B cell (primary cell): Measurements from ENCODE around the gene GPI. TPM values are rescaled to one million over a fixed set of nuclear protein-coding genes. Genes with fewer than 3 reads are reported as not detected.

ENCODE experiments used
- ATAC-seq: fragments of 200-7000 bp; cut with Tn5 transposase; one replicate; pipeline ENCODE4 v1.10.0; 2021; ENCODE audit warnings: low read depth, mild to moderate bottlenecking, moderate number of reproducible peaks, moderate library complexity
- CTCF ChIA-PET: fragments of 350-600 bp; sonication (Branson Sonifier 250); formaldehyde crosslinking; loops from one replicate; lab custom pipeline; 2021; ENCODE audit warnings: antibody characterized with exemption, inconsistent platforms; lab: Charles Lee
- POLR2A ChIA-PET: fragments of 350-600 bp; sonication (Branson Sonifier 250); formaldehyde crosslinking; loops from one replicate; lab custom pipeline; 2021; ENCODE audit warnings: antibody characterized with exemption; lab: Charles Lee
- DNase-seq: peaks from one replicate; pipeline ENCODE4 v3.0.0; 2013
- H2AFZ ChIP-seq: 2 replicates; pipeline ENCODE4 v1.6.1; 2012; ENCODE audit warnings: mild to moderate bottlenecking, low read depth, low read length; ENCODE audit not compliant: insufficient read depth, poor library complexity, severe bottlenecking
- H3K27ac ChIP-seq, 2 donors: 1 replicate in 1 of 2; 2 replicates in 1 of 2; pipeline ENCODE4 v1.5.1; 2012 to 2013; ENCODE audit warnings: low read length in 2 of 2, mild to moderate bottlenecking in 2 of 2, moderate library complexity in 1 of 2
- H3K27me3 ChIP-seq, 4 experiments: fragments of 200-600 bp in 1 of 4; sonication (generic) in 1 of 4; replicated peaks in 1 of 4; 1 replicate in 2 of 4; 2 replicates in 2 of 4; pipeline versions ENCODE4 v1.6.1 to v1.7.0; 2013 to 2016; ENCODE audit warnings: low read length in 3 of 4, mild to moderate bottlenecking in 2 of 4, mixed read lengths in 1 of 4, moderate library complexity in 1 of 4; ENCODE audit not compliant: insufficient read depth in 4 of 4, control insufficient read depth in 3 of 4; ENCODE audit errors: control extremely low read depth in 1 of 4
- H3K36me3 ChIP-seq, 2 experiments: replicated peaks in 1 of 2; 1 replicate in 1 of 2; 2 replicates in 1 of 2; pipeline versions ENCODE4 v1.6.1 to v1.7.1; 2013; ENCODE audit warnings: low read length in 1 of 2; ENCODE audit not compliant: insufficient read depth in 2 of 2, control insufficient read depth in 1 of 2; ENCODE audit errors: control extremely low read depth in 1 of 2, extremely low read depth in 1 of 2
- H3K4me1 ChIP-seq, 2 donors: fragments of 200-600 bp in 1 of 2; sonication (generic) in 1 of 2; 1 replicate in 1 of 2; 2 replicates in 1 of 2; pipeline versions ENCODE4 v1.5.1 to v1.6.1; 2013 to 2017; ENCODE audit warnings: low read length in 2 of 2; ENCODE audit not compliant: control insufficient read depth in 2 of 2, insufficient read depth in 2 of 2
- H3K4me2 ChIP-seq: replicated peaks from 2 replicates; pipeline ENCODE3; 2012; ENCODE audit warnings: mild to moderate bottlenecking, low read depth, low read length; ENCODE audit not compliant: poor library complexity, severe bottlenecking
- H3K4me3 ChIP-seq, 5 experiments: fragments of 200-600 bp in 1 of 5; sonication (generic) in 1 of 5; 1 replicate in 3 of 5; 2 replicates in 2 of 5; pipeline versions ENCODE4 v1.5.1 to v1.7.0; 2011 to 2016; ENCODE audit warnings: low read length in 4 of 5, mild to moderate bottlenecking in 4 of 5, low read depth in 2 of 5, control low read depth in 1 of 5, moderate library complexity in 1 of 5; ENCODE audit not compliant: insufficient read depth in 1 of 5; ENCODE audit errors: control extremely low read depth in 1 of 5, extremely low read depth in 1 of 5
- H3K79me2 ChIP-seq: fragments of 200-600 bp; sonication (generic); one replicate; pipeline ENCODE4 v1.6.0; 2016; ENCODE audit warnings: low read length; ENCODE audit not compliant: control insufficient read depth, insufficient read depth
- H3K9ac ChIP-seq: fragments of 200-600 bp; sonication (generic); 2 replicates; pipeline ENCODE4 v1.6.1; 2017; ENCODE audit warnings: mild to moderate bottlenecking, low read length, moderate library complexity
- H3K9me3 ChIP-seq, 3 donors: one replicate each; pipeline versions ENCODE4 v1.6.1 to v1.7.1; 2013; ENCODE audit warnings: low read length in 2 of 3; ENCODE audit not compliant: control insufficient read depth in 2 of 3, insufficient read depth in 1 of 3; ENCODE audit errors: control extremely low read depth in 1 of 3
- H4K20me1 ChIP-seq: 2 replicates; pipeline ENCODE4 v1.6.0; 2012; ENCODE audit warnings: mild to moderate bottlenecking, low read length; ENCODE audit not compliant: insufficient read depth, control insufficient read depth, poor library complexity, severe bottlenecking
- H3K27ac Mint-ChIP-seq: one replicate; pipeline ENCODE4 v1.8.0; 2021; ENCODE audit warnings: mixed read lengths
- H3K27me3 Mint-ChIP-seq: one replicate; pipeline ENCODE4 v1.8.0; 2021; ENCODE audit warnings: mixed read lengths
- H3K4me1 Mint-ChIP-seq: one replicate; pipeline ENCODE4 v1.8.0; 2021; ENCODE audit warnings: mixed read lengths
- H3K4me3 Mint-ChIP-seq: one replicate; pipeline ENCODE4 v1.8.0; 2021; ENCODE audit warnings: mixed read lengths
- H3K9me3 Mint-ChIP-seq: one replicate; pipeline ENCODE4 v1.8.0; 2022; ENCODE audit warnings: mixed read lengths; ENCODE audit not compliant: insufficient read depth
- CTCF ChIP-seq: fragments of 200-600 bp; IDR thresholded peaks from one replicate; pipeline ENCODE4 v1.8.0; 2022; ENCODE audit warnings: antibody characterized with exemption, mild to moderate bottlenecking
- EZH2 ChIP-seq: IDR thresholded peaks from 2 replicates; pipeline ENCODE4 v1.6.1; 2012; ENCODE audit warnings: borderline replicate concordance, low read depth, mild to moderate bottlenecking, moderate library complexity, low read length; ENCODE audit not compliant: insufficient read depth, poor library complexity, severe bottlenecking
- WGBS: methylation state at CpG from one replicate; pipeline ENCODE4 v1.1.5; 2013; ENCODE audit warnings: missing lambda C conversion rate; ENCODE audit not compliant: insufficient coverage; 5-methylcytosine and 5-hydroxymethylcytosine counted together
- intact Hi-C: fragments of 100-400 bp; cut with micrococcal nuclease; formaldehyde crosslinking; loops from one replicate; pipeline ENCODE4 v1.10.0; 2022
- polyA plus RNA-seq: library from polyadenylated mRNA; depleted of rRNA; stranded (reverse); fragments of >200 nt; gene quantifications from 2 replicates; pipeline ENCODE4 v1.2.3, GENCODE V29; 2012
- total RNA-seq, 2 donors: library from RNA; stranded (reverse); fragments of 120-200 nt in 1 of 2; gene quantifications; 1 replicate in 1 of 2; 2 replicates in 1 of 2; pipeline versions ENCODE4 v1.2.3 to v1.2.4, GENCODE V29; 2013 to 2022

GPI gene
- total and polyA plus RNA-seq, 2 donors (not counting 1 experiment from before 2014, with no cell fraction given), result 74.5 to 102 TPM

- Histone ChIP-seq H2AFZ (no peak overlapping the region), H3K36me3 (peaks cover 0 to 6% of the 10 kb centered on the region in 2 experiments), H3K4me3 (no peak overlapping the region), H4K20me1 (peaks cover 30% of the 10 kb centered on the region), H3K27me3 (no peaks in the 10 kb centered on the region), H3K27ac (no peak overlapping the region), H3K9ac (no peak overlapping the region), H3K79me2 (peaks cover 37% of the 10 kb centered on the region), H3K9me3 (no peaks in the 10 kb centered on the region), H3K4me1 (peaks cover 21 to 22% of the 10 kb centered on the region in 2 donors), H3K4me2 (no peak overlapping the region)
- Mint-ChIP-seq H3K27ac (no peak overlapping the region), H3K9me3 (no peaks in the 10 kb centered on the region), H3K27me3 (no peaks in the 10 kb centered on the region), H3K4me3 (peak overlapping the region; percentile 44), H3K4me1 (peaks cover 29% of the 10 kb centered on the region)
- DNase-seq (no peak), ATAC-seq (no peak)
- ChIA-PET POLR2A (no interaction called here), CTCF (no interaction called here)
- 97% methylated on average over 8 of the region's 8 CpGs for WGBS
- intact Hi-C loops, result no loop called here
- TF ChIP-seq EZH2, result no peak
- TF ChIP-seq CTCF, result no peak
Observed at GRCh38 chr19:34426096-34426661, 61.2 kb downstream of the GPI start.

DNA sequence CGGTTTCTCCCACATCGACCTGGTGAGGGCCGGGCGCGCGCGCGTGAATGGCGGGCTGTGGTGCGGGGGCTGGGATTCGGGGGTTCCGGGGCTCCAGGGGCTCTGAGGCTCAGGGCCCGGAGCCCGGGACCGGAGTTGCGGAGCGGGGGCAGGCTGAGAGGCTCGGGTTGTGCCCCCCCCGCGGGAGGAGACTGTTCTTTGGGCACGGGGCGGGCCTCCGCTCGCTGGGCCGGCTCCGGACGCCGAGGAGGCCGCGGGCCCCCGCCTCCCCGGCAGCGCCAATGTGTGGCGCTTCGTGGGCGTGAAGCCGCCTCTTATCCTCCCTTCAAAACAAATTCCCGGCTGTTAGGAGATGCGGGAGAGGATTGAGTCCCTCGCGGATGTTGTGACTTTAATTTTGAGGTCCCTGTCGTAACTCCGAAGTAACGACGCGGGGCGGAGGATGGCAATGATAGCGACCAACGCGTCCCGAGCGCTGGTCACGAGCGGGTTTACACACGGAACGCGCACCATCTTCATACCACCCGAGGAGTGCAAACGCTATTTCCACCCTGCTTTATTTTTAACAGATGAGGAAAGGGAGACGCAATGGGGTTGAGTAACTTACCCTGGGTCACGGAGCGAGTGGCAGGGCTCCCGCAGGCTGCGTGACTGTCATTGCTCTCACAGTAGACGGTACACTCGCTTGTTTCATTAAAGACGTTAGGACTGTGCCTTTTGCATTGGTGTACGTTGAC lies 63.7 kb downstream of the GPI start:
- Histone ChIP-seq H2AFZ (peak overlapping the region; percentile 97), H3K4me1 (peaks cover 22 to 24% of the 10 kb centered on the region in 2 donors), H3K27ac (peak overlapping the region; percentile 65 to 90), H3K4me2 (peak overlapping the region; percentile 93), H3K27me3 (no peaks in the 10 kb centered on the region), H3K4me3 (peak overlapping the region; percentile 70 to 93 (median 78)), H3K9ac (peak overlapping the region; percentile 86), H3K79me2 (peaks cover 63% of the 10 kb centered on the region), H3K36me3 (peaks cover 0 to 15% of the 10 kb centered on the region in 2 experiments), H3K9me3 (no peaks in the 10 kb centered on the region), H4K20me1 (peaks cover 55% of the 10 kb centered on the region)
- TF ChIP-seq CTCF, result no peak
- no peak for TF ChIP-seq EZH2
- Mint-ChIP-seq H3K4me1 (peaks cover 37% of the 10 kb centered on the region), H3K4me3 (peak overlapping the region; percentile 98), H3K27me3 (no peaks in the 10 kb centered on the region), H3K9me3 (no peaks in the 10 kb centered on the region), H3K27ac (peak overlapping the region; percentile 96)
- peak; percentile 37 for ATAC-seq
- CTCF ChIA-PET, result interaction anchor here (0.7 to 0.9 kb wide), 4 partner anchors 24 to 1452 kb away, joined by 3 read pairs; no protein-coding TSS in a partner anchor
- no peak for DNase-seq
- WGBS, result under 1% methylated on average over 55 of the region's 68 CpGs
- intact Hi-C loops, result loop anchor here (2.0 kb wide), 1 partner anchor 256 kb away; the partner anchor contains the start of gene LSM14A
- POLR2A ChIA-PET, result interaction anchor here (0.5 kb wide), 1 partner anchor 20 kb away, joined by 3 read pairs; no protein-coding TSS in a partner anchor
